Ovary (tissue), 3 donors: ENCODE data around the gene STXBP1.

Experiments used
- EP300 ChIP-seq: sonication (generic); formaldehyde crosslinking; IDR thresholded peaks from one replicate; pipeline ENCODE4 v1.6.1; 2017; ENCODE audit warnings: antibody characterized with exemption
- TF ChIP-seq, protein P1 (sequence below), 3 donors: fragments of 450-650 bp in 2 of 3; fragments of 200-600 bp in 1 of 3; IDR thresholded peaks; one replicate each; pipeline versions ENCODE4 v1.5.1 to v1.8.0; 2016 to 2022; ENCODE audit warnings: antibody characterized with exemption in 3 of 3, mild to moderate bottlenecking in 1 of 3
- donor health status: DM: no; HTN: no; CAD: no.

GRCh38 chr9:127711831-127712274, 99.8 kb downstream of the STXBP1 start:
- no peak for TF ChIP-seq EP300
- TF ChIP-seq, protein P1, sequence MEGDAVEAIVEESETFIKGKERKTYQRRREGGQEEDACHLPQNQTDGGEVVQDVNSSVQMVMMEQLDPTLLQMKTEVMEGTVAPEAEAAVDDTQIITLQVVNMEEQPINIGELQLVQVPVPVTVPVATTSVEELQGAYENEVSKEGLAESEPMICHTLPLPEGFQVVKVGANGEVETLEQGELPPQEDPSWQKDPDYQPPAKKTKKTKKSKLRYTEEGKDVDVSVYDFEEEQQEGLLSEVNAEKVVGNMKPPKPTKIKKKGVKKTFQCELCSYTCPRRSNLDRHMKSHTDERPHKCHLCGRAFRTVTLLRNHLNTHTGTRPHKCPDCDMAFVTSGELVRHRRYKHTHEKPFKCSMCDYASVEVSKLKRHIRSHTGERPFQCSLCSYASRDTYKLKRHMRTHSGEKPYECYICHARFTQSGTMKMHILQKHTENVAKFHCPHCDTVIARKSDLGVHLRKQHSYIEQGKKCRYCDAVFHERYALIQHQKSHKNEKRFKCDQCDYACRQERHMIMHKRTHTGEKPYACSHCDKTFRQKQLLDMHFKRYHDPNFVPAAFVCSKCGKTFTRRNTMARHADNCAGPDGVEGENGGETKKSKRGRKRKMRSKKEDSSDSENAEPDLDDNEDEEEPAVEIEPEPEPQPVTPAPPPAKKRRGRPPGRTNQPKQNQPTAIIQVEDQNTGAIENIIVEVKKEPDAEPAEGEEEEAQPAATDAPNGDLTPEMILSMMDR (IDR thresholded peaks at IDR 0.05), result no peak
